Measurements from ENCODE around the gene UTRN.
A peak's percentile ranks its signal among the peaks of the same experiment; 100 is the strongest.

The UTRN gene

GRCh38 chr6:144289006-144289405 lies 3.9 kb downstream of the UTRN start:
- DNase-seq (ENCODE audit: low read depth), result no peak
- no peak for TF ChIP-seq CTCF (IDR thresholded peaks at IDR 0.05; ENCODE audit: control insufficient read depth, extremely low read depth, insufficient read depth)
- H3K4me3 ChIP-seq (ENCODE audit: low read depth, low read length), result no peak overlapping the region

- DNase-seq (ENCODE audit: low read depth), result no peak
- no peak overlapping the region for H3K4me3 ChIP-seq (ENCODE audit: low read depth, low read length)
- TF ChIP-seq CTCF (IDR thresholded peaks at IDR 0.05; ENCODE audit: control insufficient read depth, extremely low read depth, insufficient read depth), result no peak
Observed at GRCh38 chr6:144292372-144292771, 7.2 kb downstream of the UTRN start.

GRCh38 chr6:144294016-144294415 lies 8.9 kb downstream of the UTRN start:
- no peak for DNase-seq (ENCODE audit: low read depth)
- no peak overlapping the region for H3K4me3 ChIP-seq (ENCODE audit: low read depth, low read length)
- TF ChIP-seq CTCF (IDR thresholded peaks at IDR 0.05; ENCODE audit: control insufficient read depth, extremely low read depth, insufficient read depth), result no peak

GRCh38 chr6:144295211-144295610 lies 10.1 kb downstream of the UTRN start:
- no peak for DNase-seq (ENCODE audit: low read depth)
- no peak overlapping the region for H3K4me3 ChIP-seq (ENCODE audit: low read depth, low read length)
- no peak for TF ChIP-seq CTCF (IDR thresholded peaks at IDR 0.05; ENCODE audit: control insufficient read depth, extremely low read depth, insufficient read depth)

GRCh38 chr6:144295981-144296767 lies 11.0 kb downstream of the UTRN start:
- no peak for TF ChIP-seq CTCF (IDR thresholded peaks at IDR 0.05; ENCODE audit: control insufficient read depth, extremely low read depth, insufficient read depth)
- no peak for DNase-seq (ENCODE audit: low read depth)
- peak overlapping the region; percentile 4; the same call in 1 of the 2 replicates for H3K4me3 ChIP-seq (ENCODE audit: low read depth, low read length)

GRCh38 chr6:144296973-144297372 lies 11.8 kb downstream of the UTRN start:
- no peak for TF ChIP-seq CTCF (IDR thresholded peaks at IDR 0.05; ENCODE audit: control insufficient read depth, extremely low read depth, insufficient read depth)
- H3K4me3 ChIP-seq (ENCODE audit: low read depth, low read length), result peak overlapping the region; percentile 4; the same call in 1 of the 2 replicates
- peak; percentile 90 for DNase-seq (ENCODE audit: low read depth)
